Thymus (tissue), 2 donors: Measurements from ENCODE around the gene PSMB11. TPM values are rescaled to one million over a fixed set of nuclear protein-coding genes. Genes with fewer than 3 reads are reported as not detected.

Experiments
- polyA plus RNA-seq: library from polyadenylated mRNA; stranded (reverse); fragments of 200-250 nt; gene quantifications from one replicate; pipeline ENCODE4 v1.2.3, GENCODE V29; 2013
- total RNA-seq: library from RNA; stranded (reverse); fragments of 120-200 nt; gene quantifications from one replicate; pipeline ENCODE4 v1.2.4, GENCODE V29; 2013
- donor health status: healthy.

PSMB11 gene
- total and polyA plus RNA-seq, 2 donors = 0.62 to 48.7 TPM

Other genes starting within 250 kb of the PSMB11 start
- gene SLC7A7, start 226.8 kb upstream of the PSMB11 start, total RNA-seq = 10.7 TPM
- 16.7 TPM for gene SLC7A7, start 226.8 kb upstream of the PSMB11 start, polyA plus RNA-seq
- gene MRPL52, start 212.3 kb upstream of the PSMB11 start, total RNA-seq = 114 TPM
- 121 TPM for gene MRPL52, start 212.3 kb upstream of the PSMB11 start, polyA plus RNA-seq
- 21.2 TPM for gene MMP14, start 205.6 kb upstream of the PSMB11 start, total RNA-seq
- 69.5 TPM for gene MMP14, start 205.6 kb upstream of the PSMB11 start, polyA plus RNA-seq
- gene LRP10, start 170.5 kb upstream of the PSMB11 start, total RNA-seq = 11.4 TPM
- gene LRP10, start 170.5 kb upstream of the PSMB11 start, polyA plus RNA-seq = 18.6 TPM
- 0.47 TPM for gene REM2, start 159.0 kb upstream of the PSMB11 start, total RNA-seq
- gene REM2, start 159.0 kb upstream of the PSMB11 start, polyA plus RNA-seq = 3.2 TPM
- gene RBM23, start 123.1 kb upstream of the PSMB11 start, total RNA-seq = 85.2 TPM
- gene RBM23, start 123.1 kb upstream of the PSMB11 start, polyA plus RNA-seq = 41.8 TPM
- 76.4 TPM for gene PRMT5, start 112.8 kb upstream of the PSMB11 start, total RNA-seq
- gene PRMT5, start 112.8 kb upstream of the PSMB11 start, polyA plus RNA-seq = 31.8 TPM
- gene HAUS4, start 85.1 kb upstream of the PSMB11 start, total RNA-seq = 51.1 TPM
- gene HAUS4, start 85.1 kb upstream of the PSMB11 start, polyA plus RNA-seq = 30.5 TPM
- 14.4 TPM for gene AJUBA, start 59.7 kb upstream of the PSMB11 start, total RNA-seq
- 22.4 TPM for gene AJUBA, start 59.7 kb upstream of the PSMB11 start, polyA plus RNA-seq
- gene C14orf93, start 32.1 kb upstream of the PSMB11 start, total RNA-seq = 23.8 TPM
- 17.5 TPM for gene C14orf93, start 32.1 kb upstream of the PSMB11 start, polyA plus RNA-seq
- gene PSMB5, start 7.3 kb upstream of the PSMB11 start, total RNA-seq = 93.4 TPM
- 71.0 TPM for gene PSMB5, start 7.3 kb upstream of the PSMB11 start, polyA plus RNA-seq
- 2.8 TPM for gene CDH24, start 15.3 kb downstream of the PSMB11 start, total RNA-seq
- gene CDH24, start 15.3 kb downstream of the PSMB11 start, polyA plus RNA-seq = 7.0 TPM
- gene ACIN1, start 52.9 kb downstream of the PSMB11 start, total RNA-seq = 75.6 TPM
- gene ACIN1, start 52.9 kb downstream of the PSMB11 start, polyA plus RNA-seq = 123 TPM
- gene C14orf119, start 53.3 kb downstream of the PSMB11 start, total RNA-seq = 52.9 TPM
- gene C14orf119, start 53.3 kb downstream of the PSMB11 start, polyA plus RNA-seq = 43.6 TPM
- gene CIROP, start 62.8 kb downstream of the PSMB11 start, total RNA-seq = 0.05 TPM
- 0.07 TPM for gene CIROP, start 62.8 kb downstream of the PSMB11 start, polyA plus RNA-seq
- 2.5 TPM for gene CEBPE, start 77.0 kb downstream of the PSMB11 start, total RNA-seq
- gene CEBPE, start 77.0 kb downstream of the PSMB11 start, polyA plus RNA-seq = 0.87 TPM
- 3.2 TPM for gene SLC7A8, start 141.4 kb downstream of the PSMB11 start, total RNA-seq
- gene SLC7A8, start 141.4 kb downstream of the PSMB11 start, polyA plus RNA-seq = 15.0 TPM
- 0.05 TPM for gene RNF212B, start 195.7 kb downstream of the PSMB11 start, total RNA-seq
- 0.07 TPM for gene RNF212B, start 195.7 kb downstream of the PSMB11 start, polyA plus RNA-seq
- 10.6 TPM for gene HOMEZ, start 243.9 kb downstream of the PSMB11 start, total RNA-seq
- 10.2 TPM for gene HOMEZ, start 243.9 kb downstream of the PSMB11 start, polyA plus RNA-seq